ENCODE results near the gene RAB6B.

DNA sequence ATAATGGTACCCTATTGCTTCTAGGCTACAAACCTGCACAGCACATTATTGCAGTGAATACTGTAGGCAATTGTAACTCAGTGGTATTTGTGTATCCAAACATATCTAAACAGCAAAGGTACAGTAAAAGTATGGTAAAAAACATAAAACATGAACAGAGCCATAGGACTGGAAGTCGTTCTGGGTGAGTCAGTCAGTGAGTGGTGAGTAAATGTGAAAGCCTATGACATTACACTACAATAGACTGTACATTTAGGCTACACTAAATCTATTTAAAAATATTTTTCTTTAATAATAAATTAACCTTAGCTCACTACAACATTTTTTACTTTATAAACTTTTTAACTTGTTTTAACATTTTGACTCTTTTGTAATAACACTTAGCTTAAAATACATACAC is 21.3 kb downstream of the RAB6B start:
- no peak for TF ChIP-seq EZH2 (IDR thresholded peaks at IDR 0.05; ENCODE audit: borderline replicate concordance, low read length)
- TF ChIP-seq, protein P1, sequence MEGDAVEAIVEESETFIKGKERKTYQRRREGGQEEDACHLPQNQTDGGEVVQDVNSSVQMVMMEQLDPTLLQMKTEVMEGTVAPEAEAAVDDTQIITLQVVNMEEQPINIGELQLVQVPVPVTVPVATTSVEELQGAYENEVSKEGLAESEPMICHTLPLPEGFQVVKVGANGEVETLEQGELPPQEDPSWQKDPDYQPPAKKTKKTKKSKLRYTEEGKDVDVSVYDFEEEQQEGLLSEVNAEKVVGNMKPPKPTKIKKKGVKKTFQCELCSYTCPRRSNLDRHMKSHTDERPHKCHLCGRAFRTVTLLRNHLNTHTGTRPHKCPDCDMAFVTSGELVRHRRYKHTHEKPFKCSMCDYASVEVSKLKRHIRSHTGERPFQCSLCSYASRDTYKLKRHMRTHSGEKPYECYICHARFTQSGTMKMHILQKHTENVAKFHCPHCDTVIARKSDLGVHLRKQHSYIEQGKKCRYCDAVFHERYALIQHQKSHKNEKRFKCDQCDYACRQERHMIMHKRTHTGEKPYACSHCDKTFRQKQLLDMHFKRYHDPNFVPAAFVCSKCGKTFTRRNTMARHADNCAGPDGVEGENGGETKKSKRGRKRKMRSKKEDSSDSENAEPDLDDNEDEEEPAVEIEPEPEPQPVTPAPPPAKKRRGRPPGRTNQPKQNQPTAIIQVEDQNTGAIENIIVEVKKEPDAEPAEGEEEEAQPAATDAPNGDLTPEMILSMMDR (conservative IDR thresholded peaks at IDR 0.05 in 1 of 2, IDR thresholded peaks at IDR 0.05 in 1 of 2; ENCODE audit: extremely low read depth in 1 of 2, insufficient read depth in 1 of 2, low read depth in 1 of 2, low read length in 2 of 2) = no peak

Measured in mammary epithelial cell (primary cell).